Adrenal gland (tissue), 5 donors: Measurements from ENCODE around the gene STRIP2.

Source experiments
- CTCF ChIP-seq, 6 experiments: fragments of 450-650 bp in 4 of 6; fragments of 200-600 bp in 2 of 6; sonication (generic) in 1 of 6; IDR thresholded peaks; 1 replicate in 5 of 6; 2 replicates in 1 of 6; pipeline versions ENCODE4 v1.5.1 to v1.8.0; 2016 to 2021; ENCODE audit warnings: antibody characterized with exemption in 6 of 6, mild to moderate bottlenecking in 2 of 6, moderate library complexity in 1 of 6
- POLR2A ChIP-seq, 2 donors: fragments of 450-650 bp; IDR thresholded peaks; one replicate each; pipeline ENCODE4 v1.6.1; 2017; ENCODE audit warnings: antibody characterized with exemption in 2 of 2, mild to moderate bottlenecking in 2 of 2, moderate library complexity in 1 of 2
- donor health status: DM: no; HTN: no; CAD: no.

DNA sequence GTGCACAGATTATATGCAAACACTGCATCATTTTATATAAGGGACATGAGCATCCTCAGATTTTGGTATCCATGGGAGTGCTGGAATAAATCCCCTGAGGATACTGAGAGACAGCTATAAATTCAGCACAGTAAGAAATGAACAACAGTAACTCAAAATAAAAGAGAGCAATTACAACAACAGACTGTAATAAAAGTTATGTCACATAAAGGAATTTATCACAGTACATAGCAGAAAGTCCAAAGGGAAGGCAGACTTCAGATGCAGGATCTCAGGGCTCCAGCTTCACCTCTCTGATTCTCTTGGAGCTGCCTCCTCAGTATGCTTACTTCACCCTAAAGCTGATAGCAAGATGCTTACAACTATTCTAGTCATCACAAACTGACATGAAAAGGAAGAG lies 43.9 kb upstream of the STRIP2 start:
- no peak for TF ChIP-seq CTCF (IDR thresholded peaks at IDR 0.05)
- TF ChIP-seq POLR2A (IDR thresholded peaks at IDR 0.05) = no peak
